Adrenal gland (tissue), 19 donors: ENCODE results near the gene ERVK3-1. TPM values are rescaled to one million over a fixed set of nuclear protein-coding genes. Genes with fewer than 3 reads are reported as not detected.
"Not testable (repeated sequence)": the region's sequence is repeated elsewhere in the genome, so short reads cannot be mapped to it uniquely, and the experiment has no call there.

Experiments used
- DNase-seq, 7 donors: peaks; one replicate each; pipeline ENCODE4 v3.0.0-alpha.2; 2019 to 2020
- H3K27ac ChIP-seq, 5 donors: fragments of 200-600 bp; sonication (generic) in 4 of 5; 1 replicate in 3 of 5; 2 replicates in 2 of 5; pipeline versions ENCODE4 v1.5.1 to v1.8.0; 2016 to 2020; ENCODE audit warnings: mild to moderate bottlenecking in 1 of 5
- H3K27me3 ChIP-seq: fragments of 200-600 bp; 2 replicates; pipeline ENCODE4 v1.8.0; 2021
- H3K36me3 ChIP-seq, 2 donors: fragments of 200-600 bp; replicated peaks in 1 of 2; 1 replicate in 1 of 2; 2 replicates in 1 of 2; pipeline versions ENCODE4 v1.5.1 to v1.8.0; 2018 to 2022
- H3K4me1 ChIP-seq, 2 donors: fragments of 200-600 bp; replicated peaks in 1 of 2; 1 replicate in 1 of 2; 2 replicates in 1 of 2; pipeline versions ENCODE4 v1.5.1 to v1.8.0; 2018 to 2021
- H3K4me3 ChIP-seq, 4 donors: fragments of 200-600 bp; sonication (generic) in 3 of 4; one replicate each; pipeline ENCODE4 v1.5.1; 2016 to 2018
- H3K9me3 ChIP-seq, 3 donors: fragments of 200-600 bp; sonication (generic) in 1 of 3; replicated peaks in 1 of 3; 1 replicate in 2 of 3; 2 replicates in 1 of 3; pipeline versions ENCODE4 v1.5.1 to v1.8.0; 2016 to 2021
- CTCF ChIP-seq, 6 experiments: fragments of 450-650 bp in 4 of 6; fragments of 200-600 bp in 2 of 6; sonication (generic) in 1 of 6; IDR thresholded peaks; 1 replicate in 5 of 6; 2 replicates in 1 of 6; pipeline versions ENCODE4 v1.5.1 to v1.8.0; 2016 to 2021; ENCODE audit warnings: antibody characterized with exemption in 6 of 6, mild to moderate bottlenecking in 2 of 6, moderate library complexity in 1 of 6
- POLR2A ChIP-seq, 2 donors: fragments of 450-650 bp; IDR thresholded peaks; one replicate each; pipeline ENCODE4 v1.6.1; 2017; ENCODE audit warnings: antibody characterized with exemption in 2 of 2, mild to moderate bottlenecking in 2 of 2, moderate library complexity in 1 of 2
- WGBS, 4 donors: extraction: QIAGEN DNeasy Blood & Tissue Kit in 2 of 4; methylation state at CpG; one replicate each; pipeline versions ENCODE4 v1.1.5 to v1.1.7; 2013 to 2017; 5-methylcytosine and 5-hydroxymethylcytosine counted together
- intact Hi-C, 2 donors: fragments of 100-400 bp; cut with DNase I; formaldehyde crosslinking; loops; one replicate each; pipeline versions ENCODE4 v1.14.1 to v1.15.0; 2022 to 2023
- long read RNA-seq, 10 donors: library from polyadenylated mRNA in 3 of 10; unstranded in 2 of 10; stranded (forward) in 1 of 10; transcript quantifications; one replicate each; pipeline ENCODE4 v2.0.0 and lab custom pipeline, GENCODE V29; 2021 to 2026
- polyA plus RNA-seq, 3 donors: library from polyadenylated mRNA; stranded (reverse); fragments of 200-250 nt in 2 of 3; fragments of 350-450 nt in 1 of 3; fragmentation: Illumina TruSeq in 1 of 3; extraction: RNeasy Lipid Tissue Mini Kit (QIAGEN cat#74804) in 1 of 3; gene quantifications; one replicate each; pipeline ENCODE4 v1.2.3, GENCODE V29; 2013 to 2014
- total RNA-seq, 9 donors: library from RNA; depleted of rRNA in 4 of 9; stranded (reverse); fragments of >200 nt in 4 of 9; fragments of 120-200 nt in 1 of 9; fragmentation: NEBNext Ultra II Directional in 1 of 9; extraction: Animal tissue kit (Norgen Biotek cat#: 25700) in 1 of 9; gene quantifications; one replicate each; pipeline versions ENCODE4 v1.1.0 to v1.2.4, GENCODE V29; 2013 to 2023
- donor health status: healthy with polysubstance abuse.
- donor health status: Bipolar disorder and iron deficiency.
- donor health status: DM: yes; HTN: yes; CAD: no.
- donor health status: DM: no; HTN: no; CAD: no.
- donor health status: DM: no; HTN: no; CAD: no.
- donor health status: DM: yes; HTN: yes; CAD: no.

The ERVK3-1 gene
- 10 to 100 TPM; 18.4 to 56.8 (median 31.4) TPM for total RNA-seq
- 10 to 100 TPM; 36.3 to 70.5 (median 48.4) TPM for polyA plus RNA-seq
- long read RNA-seq, donor 1, transcript ERVK3-1-201 (4 exons, 1,469 nt): major isoform, 29 of 32 reads
- long read RNA-seq, donor 1, partial matches to known transcripts: 0 of 32 reads
- long read RNA-seq, donor 1, other reads (novel, unspliced or antisense): 0 of 32 reads
- long read RNA-seq, donor 2, transcript ERVK3-1-201 (4 exons, 1,469 nt): major isoform, 10 of 32 reads
- long read RNA-seq, donor 2, partial matches to known transcripts: 0 of 32 reads
- long read RNA-seq, donor 2, other reads (novel, unspliced or antisense): 20 of 32 reads
- long read RNA-seq, donor 3, transcript ERVK3-1-201 (4 exons, 1,469 nt): major isoform, 20 of 86 reads
- long read RNA-seq, donor 3, partial matches to known transcripts: 27 of 86 reads
- long read RNA-seq, donor 3, other reads (novel, unspliced or antisense): 35 of 86 reads
- long read RNA-seq, donor 4, transcript ERVK3-1-201 (4 exons, 1,469 nt): major isoform, 32 of 38 reads
- long read RNA-seq, donor 4, partial matches to known transcripts: 0 of 38 reads
- long read RNA-seq, donor 4, other reads (novel, unspliced or antisense): 0 of 38 reads
- long read RNA-seq, donor 5, transcript ERVK3-1-201 (4 exons, 1,469 nt): major isoform, 28 of 36 reads
- long read RNA-seq, donor 5, partial matches to known transcripts: 0 of 36 reads
- long read RNA-seq, donor 5, other reads (novel, unspliced or antisense): 3 of 36 reads
- long read RNA-seq, donor 6, transcript ERVK3-1-201 (4 exons, 1,469 nt): major isoform, 28 of 37 reads
- long read RNA-seq, donor 6, partial matches to known transcripts: 1 of 37 reads
- long read RNA-seq, donor 6, other reads (novel, unspliced or antisense): 6 of 37 reads
- long read RNA-seq, donor 7, transcript ERVK3-1-201 (4 exons, 1,469 nt): major isoform, 6 of 47 reads
- long read RNA-seq, donor 7, partial matches to known transcripts: 23 of 47 reads
- long read RNA-seq, donor 7, other reads (novel, unspliced or antisense): 15 of 47 reads
- long read RNA-seq, donor 8, transcript ERVK3-1-201 (4 exons, 1,469 nt): major isoform, 17 of 132 reads
- long read RNA-seq, donor 8, partial matches to known transcripts: 65 of 132 reads
- long read RNA-seq, donor 8, other reads (novel, unspliced or antisense): 44 of 132 reads
- long read RNA-seq, donor 9, transcript ERVK3-1-201 (4 exons, 1,469 nt): major isoform, 11 of 15 reads
- long read RNA-seq, donor 9, partial matches to known transcripts: 0 of 15 reads
- long read RNA-seq, donor 9, other reads (novel, unspliced or antisense): 0 of 15 reads
- long read RNA-seq, donor 10, partial matches to known transcripts: 0 of 5 reads
- long read RNA-seq, donor 10, other reads (novel, unspliced or antisense): 0 of 5 reads

GRCh38 chr19:58305065-58305931 lies at the start of gene ERVK3-1:
Gene ERVK3-1, plus strand, starts transcription at chr19:58305377. Its CDS starts 6,792 bp downstream, at chr19:58312169.
- Histone ChIP-seq H3K4me1 (peaks cover 4 to 13% of the 10 kb centered on the region in 2 donors), H3K27ac (peak within 1 kb of the TSS; percentile 35 to 98 (median 82)), H3K4me3 (peak within 1 kb of the TSS; percentile 26 to 89 (median 80)), H3K36me3 (peaks cover 0 to 19% of the 10 kb centered on the region in 2 donors), H3K9me3 (no peaks in the 10 kb centered on the region), H3K27me3 (no peaks in the 10 kb centered on the region)
- TF ChIP-seq POLR2A (IDR thresholded peaks at IDR 0.05): peak; percentile 76 to 88
- peak in 5 of 6 experiments; percentile 30 to 59 (median 49) for TF ChIP-seq CTCF (IDR thresholded peaks at IDR 0.05)
- intact Hi-C loops: no loop called here
- WGBS, 4 donors: 0 to 1% (median 1%) methylated on average over 44 to 55 of the region's 55 CpGs
- DNase-seq: peak; percentile 94 to 99 (median 98)

- not testable (repeated sequence) for H3K4me1 ChIP-seq, DNase-seq, H3K27ac ChIP-seq, H3K27me3 ChIP-seq, H3K4me3 ChIP-seq, H3K36me3 ChIP-seq
- 54 to 100% (median 88%) methylated on average over 2 to 3 of the region's 4 CpGs for WGBS, 4 donors
- intact Hi-C loops: loop anchor here in 1 of 2 donors (10.0 kb wide), 1 partner anchor 283 kb away; the partner anchor contains the start of gene C19orf18
- H3K9me3 ChIP-seq: peaks cover 23 to 97% (median 34%) of the 10 kb centered on the region in 3 donors
Measured at GRCh38 chr19:58258259-58258658, 46.9 kb upstream of the ERVK3-1 start.

GRCh38 chr19:58261600-58261967 lies 43.6 kb upstream of the ERVK3-1 start:
- 85 to 97% (median 93%) methylated on average over 3 of the region's 3 CpGs for WGBS, 4 donors
- Histone ChIP-seq H3K4me1 (no peaks in the 10 kb centered on the region), H3K36me3 (no peaks in the 10 kb centered on the region), H3K27me3 (no peaks in the 10 kb centered on the region), H3K27ac (no peak overlapping the region), H3K9me3 (peaks cover 23 to 99% (median 29%) of the 10 kb centered on the region in 3 donors), H3K4me3 (peak overlapping the region in 1 of 4 donors; percentile 21)
- intact Hi-C loops: loop anchor here in 1 of 2 donors (10.0 kb wide), 1 partner anchor 57 kb away; no protein-coding TSS in a partner anchor
- TF ChIP-seq CTCF (IDR thresholded peaks at IDR 0.05): no peak
- no peak for TF ChIP-seq POLR2A (IDR thresholded peaks at IDR 0.05)
- DNase-seq: no peak
